ENCODE data around the gene COX8C. TPM values are rescaled to one million over a fixed set of nuclear protein-coding genes. Genes with fewer than 3 reads are reported as not detected.

COX8C gene
- total and polyA plus RNA-seq, 9 of the 15 experiments (the other 6 are each of a cell fraction or from before 2014, with no cell fraction given), result not detected

DNA sequence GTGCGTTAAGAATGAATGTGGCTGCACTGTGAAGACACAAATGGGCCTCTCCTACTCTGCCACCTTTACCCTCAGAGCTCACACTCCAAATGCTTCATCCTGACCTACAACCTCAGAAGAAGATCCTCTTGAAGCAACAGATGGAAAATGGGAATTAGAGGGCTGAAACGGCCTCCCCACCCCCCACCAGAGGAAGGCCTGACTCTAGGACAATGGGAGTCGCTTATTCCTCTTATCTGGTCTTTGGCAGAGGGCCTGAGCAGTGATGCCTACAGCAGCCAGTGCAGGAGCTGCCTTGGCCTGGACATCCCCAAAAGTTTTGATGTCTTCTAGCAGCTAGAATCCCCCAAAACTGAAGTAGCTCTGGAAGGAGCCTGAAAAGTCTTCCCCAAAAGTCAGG is 43.3 kb upstream of the COX8C start:
- in situ Hi-C loops (cut with MboI) (no loop called here), intact Hi-C loops (cut with micrococcal nuclease) (no loop called here)
- ChIA-PET POLR2A (interaction anchor here (1.8 kb wide), 1 partner anchor 54 kb away, joined by 5 read pairs; no protein-coding TSS in a partner anchor), CTCF (ENCODE audit: low intra/inter-chr PET ratio) (no interaction called here)
- Histone ChIP-seq H3K9me3 (replicated peaks; ENCODE audit: control insufficient read depth, insufficient read depth, low read depth, low read length) (no peaks in the 10 kb centered on the region), H3K4me3 (no peak overlapping the region), H3K36me3 (ENCODE audit: control insufficient read depth, insufficient read depth, low read length) (no peaks in the 10 kb centered on the region), H3K79me2 (ENCODE audit: control insufficient read depth, insufficient read depth, low read length) (peaks cover 61% of the 10 kb centered on the region), H3K27me3 (ENCODE audit: control insufficient read depth in 2 of 2, insufficient read depth in 2 of 2, low read length in 2 of 2) (no peaks in the 10 kb centered on the region), H3K9ac (ENCODE audit: insufficient read depth in 1 of 2, low read depth in 2 of 2, low read length in 2 of 2) (peak overlapping the region; percentile 21 to 66; a peak in 2 of 4 replicates), H3K4me1 (replicated peaks in 1 of 2; ENCODE audit: control insufficient read depth in 2 of 2, insufficient read depth in 2 of 2, low read length in 2 of 2) (peaks cover 0 to 24% of the 10 kb centered on the region in 2 experiments; a peak in 4 of 5 replicates), H3K4me2 (ENCODE audit: insufficient read depth, low read length) (no peak overlapping the region), H3K9me1 (ENCODE audit: control insufficient read depth, insufficient read depth, low read length) (no peaks in the 10 kb centered on the region), H2AFZ (ENCODE audit: low read depth, low read length) (no peak overlapping the region), H3K27ac (ENCODE audit: extremely low read depth, low read depth, low read length) (peak overlapping the region; percentile 41; the same call in 2 of the 3 replicates), H4K20me1 (replicated peaks; ENCODE audit: control insufficient read depth, insufficient read depth, low read length) (no peaks in the 10 kb centered on the region; the same call in 1 of the 2 replicates)
- peak; percentile 92 for ATAC-seq
- BruUV-seq (replicated peaks), result no TSS peak
- FAIRE-seq, result peak; percentile 75
- WGBS (ENCODE audit: insufficient coverage, low coverage, missing lambda C conversion rate), result 18% methylated on average over 1 of the region's 3 CpGs
- TF ChIP-seq RREB1 (CRISPR knock-in tag; IDR thresholded peaks at IDR 0.05), result no peak
- TF ChIP-seq CAMTA2 (CRISPR knock-in tag; conservative IDR thresholded peaks at IDR 0.05), result no peak
- TF ChIP-seq NFIC (IDR thresholded peaks at IDR 0.05), result 0 out of 2 replicates have a peak, but pooled peaks have one; percentile 37
- TF ChIP-seq DPF2 (IDR thresholded peaks at IDR 0.05), result 0 out of 2 replicates have a peak, but pooled peaks have one; percentile 20
- TF ChIP-seq ERF (CRISPR knock-in tag; IDR thresholded peaks at IDR 0.05), result no peak
- TF ChIP-seq ZNF696 (CRISPR knock-in tag; conservative IDR thresholded peaks at IDR 0.05), result no peak
- TF ChIP-seq MAFG (tag; conservative IDR thresholded peaks at IDR 0.05), result no peak
- TF ChIP-seq RCOR1 (IDR thresholded peaks at IDR 0.05; ENCODE audit: borderline replicate concordance in 1 of 2, low read depth in 2 of 2, low read length in 2 of 2), result peak in 1 of 2 experiments; percentile 32; a peak in 1 of 4 replicates
- peak; percentile 14 to 68 (median 34) for DNase-seq (ENCODE audit: extremely low read depth in 1 of 4, low spot score in 3 of 4)
